Femur (tissue), 1 donor: ENCODE results near the gene PROCA1.
"Not testable (repeated sequence)": the region's sequence is repeated elsewhere in the genome, so short reads cannot be mapped to it uniquely, and the experiment has no call there.

Experiments
- DNase-seq: peaks from one replicate; pipeline ENCODE4 v3.0.0-alpha.2; 2017

The PROCA1 gene

DNA sequence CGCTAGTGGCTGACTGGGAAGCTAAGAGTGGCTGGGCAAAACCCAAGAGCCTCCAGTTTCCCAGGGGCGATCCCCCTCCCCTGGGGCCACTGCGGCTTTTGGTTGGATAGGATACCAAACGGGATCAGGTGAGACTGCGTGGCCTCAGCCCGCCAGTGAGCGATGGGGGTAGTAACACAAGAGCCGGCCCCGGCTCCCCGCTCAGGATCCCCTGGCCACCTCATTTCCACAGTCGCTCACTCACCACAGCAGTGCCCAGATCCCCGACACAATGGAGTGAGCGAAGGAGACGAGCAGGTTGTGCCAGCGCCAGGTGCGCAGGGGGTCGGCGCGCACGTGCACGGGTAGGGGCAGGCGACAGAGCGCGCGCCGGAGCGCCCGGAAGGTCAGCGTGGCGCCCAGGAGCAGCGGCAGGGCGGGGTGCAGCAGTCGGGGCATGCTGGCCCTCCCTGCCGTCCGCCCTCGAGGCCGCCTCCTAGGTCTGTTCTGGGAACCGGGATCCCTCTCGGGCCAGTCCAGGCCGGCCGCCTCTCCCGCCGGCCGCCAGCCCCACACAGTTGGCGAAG lies 14.1 kb upstream of the PROCA1 start:
- no peak for DNase-seq

DNA sequence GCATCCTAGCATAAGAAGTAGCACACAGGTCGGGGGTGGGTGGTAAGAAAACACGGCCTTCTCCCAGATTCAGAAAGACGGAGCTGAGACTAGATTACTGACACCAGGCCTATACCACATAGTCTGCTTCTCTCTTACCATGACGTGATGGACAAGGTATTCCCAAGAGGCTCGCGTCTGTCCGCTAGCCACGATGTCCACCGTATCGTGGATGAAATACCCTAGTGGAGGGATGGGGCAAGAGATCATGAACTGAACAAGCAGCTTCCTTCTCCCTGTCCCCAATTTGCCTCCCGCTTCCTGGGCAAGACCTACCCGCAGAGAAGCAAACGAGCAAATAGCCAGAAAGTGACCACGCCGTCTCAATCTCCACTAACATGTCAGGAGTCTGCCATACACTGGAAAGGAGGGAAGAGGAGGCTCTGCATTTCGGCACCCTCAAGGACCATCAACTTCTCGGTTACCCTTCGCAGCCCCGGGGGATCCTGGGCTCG lies 13.5 kb upstream of the PROCA1 start:
- DNase-seq: peak; percentile 42

DNA sequence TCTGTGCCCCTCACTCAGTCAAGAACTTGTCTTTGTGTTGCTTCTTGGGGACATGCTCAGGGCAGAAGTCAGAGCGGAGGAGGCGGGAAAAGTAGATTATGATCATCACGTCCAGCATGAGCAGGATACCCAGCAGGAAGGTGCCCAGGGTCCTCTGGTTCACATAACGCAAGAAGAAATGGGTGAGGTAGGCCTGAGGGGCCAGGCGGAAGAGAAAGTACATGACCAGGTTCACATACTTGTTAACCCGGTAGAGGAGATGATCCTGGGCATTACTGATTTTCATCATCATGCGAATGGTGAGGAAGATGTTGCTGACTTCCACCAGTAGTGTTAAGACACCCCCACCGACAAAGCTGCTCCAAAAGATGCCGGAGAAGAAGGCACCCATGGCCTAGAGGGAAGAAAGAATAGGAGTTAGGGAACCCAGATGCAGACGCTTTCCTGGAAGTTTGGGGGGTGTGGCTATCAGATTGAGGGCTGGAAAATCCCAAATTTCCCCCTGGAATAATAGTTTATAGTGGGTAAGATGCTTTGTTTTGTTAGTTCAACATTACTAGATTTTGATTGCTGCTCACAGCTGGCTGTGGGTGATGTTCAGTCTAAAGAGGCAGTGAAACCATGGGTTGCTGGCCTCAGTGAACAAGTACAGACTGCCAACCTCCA lies 12.9 kb upstream of the PROCA1 start:
- peak; percentile 20 for DNase-seq

DNA sequence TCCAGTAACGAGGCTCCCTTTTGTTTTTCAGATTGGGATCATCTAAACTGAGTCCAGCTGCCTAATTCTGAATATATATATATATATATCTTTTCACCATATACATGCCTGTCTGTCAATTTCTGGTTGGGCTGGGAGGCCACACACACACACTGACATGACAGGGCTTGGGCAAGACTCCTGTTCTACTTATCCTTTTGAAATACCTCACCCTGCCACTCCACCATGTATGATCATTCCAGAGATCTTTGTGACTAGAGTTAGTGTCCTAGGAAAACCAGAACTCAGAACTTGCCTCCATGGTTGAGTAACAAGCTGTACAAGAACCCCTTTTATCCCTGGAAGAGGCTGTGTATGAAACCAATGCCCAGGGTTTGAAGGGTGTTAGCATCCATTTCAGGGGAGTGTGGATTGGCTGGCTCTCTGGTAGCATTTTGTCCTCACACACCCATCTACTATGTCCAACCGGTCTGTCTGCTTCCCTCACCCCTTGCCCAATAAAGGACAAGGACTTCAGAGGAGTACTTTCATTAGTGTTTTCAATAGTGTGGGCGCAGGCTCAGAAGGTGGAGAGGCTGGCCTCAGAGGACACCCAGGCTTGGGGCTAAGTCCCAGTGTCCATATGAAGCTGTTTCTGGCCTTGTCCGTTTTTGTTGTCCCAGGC lies 12.3 kb upstream of the PROCA1 start:
- not testable (repeated sequence) for DNase-seq

DNA sequence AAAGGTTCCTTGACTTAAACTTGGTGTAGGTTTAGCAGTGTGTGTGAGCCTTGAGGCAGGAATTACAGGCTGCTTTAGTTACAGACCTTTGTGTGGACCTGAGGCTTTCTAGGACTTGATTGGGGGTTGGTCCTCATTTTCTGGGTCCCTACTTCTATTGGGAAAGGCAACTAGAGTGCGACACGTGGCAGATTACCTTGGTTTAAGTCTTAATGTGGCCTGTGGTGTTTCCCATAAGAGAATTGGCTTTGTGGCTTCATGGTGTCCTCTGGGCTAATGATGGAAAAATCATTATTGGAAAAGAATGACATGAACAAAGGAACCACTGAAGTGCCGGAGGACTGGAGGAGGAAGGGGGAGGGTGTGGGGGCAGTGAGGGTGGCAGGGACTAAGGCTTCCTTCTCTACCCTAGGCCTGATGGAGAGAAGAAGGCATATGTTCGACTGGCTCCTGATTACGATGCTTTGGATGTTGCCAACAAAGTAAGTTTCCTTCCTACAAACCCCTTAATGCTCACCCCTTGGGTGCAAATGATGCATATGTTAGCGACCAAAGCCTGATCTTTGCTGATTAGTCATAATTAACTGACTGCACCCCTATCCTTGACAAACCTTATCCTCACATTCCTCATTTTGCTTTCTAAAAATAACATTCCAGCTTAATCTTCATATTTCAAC lies 11.6 kb upstream of the PROCA1 start:
- no peak for DNase-seq

DNA sequence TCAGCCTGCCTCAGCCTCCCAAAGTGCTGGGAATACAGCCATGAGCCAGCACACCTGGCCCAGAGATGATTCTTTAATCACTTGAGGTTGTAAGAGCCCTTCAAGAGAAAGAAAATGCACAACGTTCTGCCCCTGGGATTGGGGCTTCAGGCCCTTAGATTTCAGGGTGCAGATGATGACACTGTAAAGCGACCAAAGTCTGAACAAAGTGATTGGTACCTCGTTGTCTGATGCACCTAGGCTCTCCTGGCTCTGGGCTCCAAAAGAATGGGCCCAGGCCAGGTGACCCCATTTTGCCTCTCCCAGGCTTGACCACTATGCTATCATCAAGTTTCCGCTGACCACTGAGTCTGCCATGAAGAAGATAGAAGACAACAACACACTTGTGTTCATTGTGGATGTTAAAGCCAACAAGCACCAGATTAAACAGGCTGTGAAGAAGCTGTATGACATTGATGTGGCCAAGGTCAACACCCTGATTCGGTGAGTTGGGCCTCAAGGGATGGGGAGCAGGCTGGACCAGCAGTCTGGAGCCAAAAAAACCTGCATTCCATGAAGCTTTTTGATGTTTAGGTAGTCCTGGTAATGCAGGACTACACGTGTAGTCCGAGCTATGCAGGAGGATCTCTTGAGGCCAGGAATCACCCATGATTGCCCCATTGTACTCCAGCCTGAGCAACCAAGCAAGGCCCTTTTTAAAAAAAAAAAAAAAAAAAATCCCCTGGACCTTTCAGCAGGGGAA lies 10.9 kb upstream of the PROCA1 start:
- no peak for DNase-seq

DNA sequence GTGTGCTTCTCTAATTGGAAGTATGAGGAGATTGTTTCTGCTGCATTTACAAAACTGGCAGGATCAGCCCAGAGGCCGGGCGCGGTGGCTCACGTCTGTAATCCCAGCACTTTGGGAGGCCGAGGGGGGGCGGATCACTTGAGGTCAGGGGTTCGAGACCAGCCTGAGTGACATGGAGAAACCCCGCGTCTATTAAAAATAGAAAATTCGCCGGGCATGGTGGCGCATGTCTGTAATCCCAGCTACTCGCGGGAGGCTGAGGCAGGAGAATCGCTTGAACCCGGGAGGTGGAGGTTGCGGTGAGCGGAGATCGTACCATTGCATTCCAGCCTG lies 9.3 kb upstream of the PROCA1 start:
- DNase-seq: peak; percentile 27

DNA sequence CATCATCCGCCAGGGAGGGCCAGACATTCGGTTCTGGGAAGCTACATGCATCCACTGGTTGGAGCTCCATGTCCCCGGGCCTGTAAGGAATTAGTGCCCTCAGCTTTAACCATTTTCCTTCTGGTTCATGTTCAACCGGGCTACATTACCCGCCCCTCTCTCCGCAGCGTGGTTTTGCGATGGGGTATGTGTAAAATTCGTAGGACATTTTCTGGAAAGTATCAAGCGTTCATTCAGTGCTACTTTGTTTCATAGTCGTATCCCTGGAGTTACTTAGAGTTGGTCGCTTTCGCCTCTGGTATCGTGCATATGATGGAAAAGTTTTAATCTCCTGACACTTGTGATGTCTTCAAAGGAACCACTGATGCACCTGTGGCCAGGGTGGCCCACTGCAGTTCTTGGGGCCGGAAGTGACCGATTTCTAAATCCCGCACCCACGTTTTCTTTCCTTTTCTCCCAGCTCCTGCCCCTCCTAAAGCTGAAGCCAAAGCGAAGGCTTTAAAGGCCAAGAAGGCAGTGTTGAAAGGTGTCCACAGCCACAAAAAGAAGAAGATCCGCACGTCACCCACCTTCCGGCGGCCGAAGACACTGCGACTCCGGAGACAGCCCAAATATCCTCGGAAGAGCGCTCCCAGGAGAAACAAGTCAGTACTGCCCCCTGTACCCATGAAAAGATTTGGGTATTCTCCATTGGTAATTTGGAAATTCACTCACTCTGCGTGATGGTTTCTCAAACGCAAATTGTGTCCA lies 8.7 kb upstream of the PROCA1 start:
- no peak for DNase-seq

DNA sequence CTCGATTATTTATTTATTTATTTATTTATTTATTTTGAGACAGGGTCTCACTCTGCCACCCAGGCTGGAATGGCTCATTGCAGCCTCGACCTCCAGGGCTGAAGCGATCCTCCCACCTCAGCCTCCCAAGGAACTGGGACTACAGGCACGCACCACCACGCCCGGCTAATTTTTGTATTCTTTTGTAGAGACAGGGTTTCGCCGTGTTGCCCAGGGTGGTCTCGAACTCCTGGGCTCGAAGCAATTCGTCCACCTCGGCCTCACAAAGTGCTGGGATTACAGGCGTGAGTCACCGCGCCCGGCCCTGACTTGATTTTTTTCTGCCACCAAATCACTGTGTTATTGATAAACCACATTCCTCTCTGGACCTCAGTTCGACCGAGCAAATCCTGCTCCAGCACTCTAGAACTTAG lies 7.3 kb upstream of the PROCA1 start:
- DNase-seq: peak; percentile 49

DNA sequence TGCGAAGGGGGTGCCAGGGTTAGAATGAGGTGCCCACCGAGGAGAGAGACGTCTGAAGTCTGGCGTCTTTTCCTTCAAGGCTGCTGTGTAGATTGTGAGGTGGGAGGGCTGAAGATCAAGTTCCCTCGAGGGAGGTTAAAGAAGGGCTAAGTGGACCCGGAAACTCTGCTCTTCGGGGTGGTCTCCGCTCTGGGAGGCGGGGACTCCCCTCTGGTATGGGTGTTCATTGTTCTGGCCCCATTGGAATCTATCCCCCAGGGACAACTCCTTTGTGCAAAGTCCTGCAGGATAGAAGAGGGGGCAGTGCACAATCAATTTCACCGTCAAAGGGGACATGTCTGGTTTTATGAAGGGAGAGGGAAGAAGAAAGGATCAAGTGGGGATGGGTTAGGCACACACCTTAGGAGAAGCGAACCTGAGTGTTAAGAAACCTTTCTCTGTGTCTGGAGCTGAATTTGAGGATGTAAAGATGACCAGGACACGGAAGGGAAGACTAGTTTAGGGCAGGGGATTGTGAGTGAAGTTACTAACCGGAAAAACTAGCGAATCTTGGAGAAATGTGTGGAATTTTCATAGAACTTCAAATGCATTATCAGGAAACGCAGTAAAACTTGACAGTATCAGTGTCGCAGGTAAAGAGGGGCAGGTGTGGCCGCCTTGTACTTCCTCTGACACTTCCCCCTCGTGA lies 6.8 kb upstream of the PROCA1 start:
- DNase-seq: no peak

DNA sequence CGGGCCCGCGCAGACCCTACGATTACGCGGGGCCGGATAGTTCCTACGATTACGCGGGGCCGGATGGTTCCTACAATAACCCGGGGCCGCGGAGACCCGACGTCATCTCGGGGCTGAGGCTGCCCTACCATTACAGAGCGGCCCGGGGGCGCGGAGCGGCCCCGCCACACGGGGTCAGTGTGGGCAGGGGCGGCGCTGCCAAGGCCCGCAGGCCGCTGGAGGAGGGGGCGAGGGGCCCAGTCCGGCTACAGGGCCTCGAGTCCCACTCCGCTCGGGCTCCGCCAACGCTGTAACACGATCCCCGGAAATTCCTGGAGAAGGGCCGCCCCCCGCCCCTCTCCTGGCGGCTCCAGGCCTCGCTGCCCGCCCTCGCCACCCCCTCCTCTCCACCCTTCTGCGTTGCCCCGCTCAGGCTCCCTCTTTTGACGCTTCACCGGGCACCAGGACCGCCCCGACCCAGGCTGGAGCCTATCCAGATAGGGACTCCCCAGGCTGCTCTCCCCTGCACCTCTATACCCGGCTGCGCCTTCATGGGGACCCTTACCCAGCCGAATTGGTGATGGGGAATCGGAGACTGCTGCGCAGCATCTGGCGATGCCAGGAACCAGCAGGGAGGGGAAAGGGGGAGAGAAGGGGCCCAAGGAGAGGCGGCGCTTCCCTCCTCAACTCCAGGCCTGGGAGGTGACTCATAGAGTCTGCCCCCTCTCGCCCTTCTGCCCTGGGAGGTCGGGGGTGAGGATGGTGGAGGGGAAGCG lies 6.1 kb upstream of the PROCA1 start, which contains the start of gene RAB34:
TSS of gene RAB34 (minus strand) at position 291 of the 755 bp plus-strand sequence. CDS start 602 bp downstream, outside the sequence.
- peak; percentile 94 for DNase-seq

DNA sequence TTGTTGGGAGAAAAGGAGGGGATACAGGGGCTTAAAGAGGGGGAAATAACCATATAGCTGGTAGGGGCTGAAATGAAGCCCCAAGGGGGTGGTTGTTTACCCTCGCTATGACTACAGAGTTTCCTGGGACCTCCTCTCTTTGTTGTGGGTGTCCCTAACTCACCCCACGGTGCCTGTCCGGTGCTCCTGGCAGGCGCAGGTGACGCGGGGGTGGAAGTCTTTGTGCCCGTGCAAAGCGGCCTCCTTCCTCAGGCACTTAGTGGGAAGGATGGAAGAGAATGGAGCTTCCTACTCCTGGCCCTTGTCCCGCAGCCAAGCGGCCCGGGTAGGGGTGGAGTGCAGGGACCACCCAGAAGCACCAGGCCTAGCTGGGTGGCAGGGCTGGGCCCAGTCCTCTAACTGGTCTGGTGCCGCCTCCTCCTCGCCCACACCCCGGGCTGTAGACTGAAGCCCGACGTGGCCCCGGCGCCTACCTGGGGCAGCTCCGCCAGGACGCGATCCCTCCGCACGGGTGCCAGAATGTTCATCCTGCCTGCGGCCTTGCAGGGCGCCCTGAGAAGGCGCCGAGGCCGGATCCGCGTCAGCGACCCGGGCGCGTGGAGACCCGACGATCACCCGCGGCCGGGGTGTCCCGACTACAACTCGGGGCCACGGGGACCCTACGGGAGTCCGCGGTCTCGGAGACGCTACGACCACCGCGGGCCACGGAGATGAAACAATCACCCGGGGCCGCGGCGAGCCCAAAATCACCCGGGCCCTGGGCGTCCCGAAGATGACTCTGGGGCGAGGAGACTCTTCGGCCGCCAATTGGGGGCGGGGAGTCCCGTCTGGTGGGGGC lies 5.3 kb upstream of the PROCA1 start:
- peak; percentile 75 for DNase-seq

DNA sequence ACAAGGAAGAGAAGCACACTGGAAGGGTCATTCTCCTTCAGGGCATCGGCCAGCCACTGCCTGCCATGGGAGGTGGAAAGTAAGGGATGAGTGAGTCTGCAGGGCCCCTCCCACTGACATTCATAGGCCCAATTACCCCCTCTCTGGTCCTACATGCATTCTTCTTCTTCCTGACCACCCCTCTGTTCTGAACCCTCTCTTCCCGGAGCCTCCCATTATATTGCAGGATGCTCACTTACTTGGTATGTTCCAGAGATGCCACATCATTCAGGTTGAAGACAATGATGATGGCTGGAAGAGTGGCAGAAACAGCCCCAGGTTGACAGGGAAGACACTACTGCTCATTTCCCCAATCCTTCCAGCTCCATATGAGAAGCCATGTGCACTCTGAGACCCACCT lies 3.5 kb upstream of the PROCA1 start:
- no peak for DNase-seq

DNA sequence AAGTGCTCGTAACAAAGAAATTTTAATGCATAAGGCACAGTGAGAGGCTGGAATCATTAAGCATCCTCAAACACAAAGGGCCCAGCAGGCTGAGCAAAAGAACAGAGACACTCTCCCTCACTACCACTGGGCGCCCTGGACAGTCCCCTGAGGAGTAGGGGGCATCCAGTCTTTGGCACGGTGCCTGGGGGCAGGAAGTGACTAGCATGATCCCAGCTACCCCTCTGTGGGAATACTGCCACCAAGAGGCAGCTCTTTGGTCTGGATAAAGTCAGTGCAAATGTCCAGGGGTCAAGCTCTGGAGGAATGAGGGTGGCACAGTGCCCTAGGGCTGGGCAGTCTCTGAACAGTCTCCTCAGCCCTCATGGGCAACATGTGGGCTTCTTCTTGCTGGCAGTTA lies 2.6 kb upstream of the PROCA1 start:
- DNase-seq: no peak

DNA sequence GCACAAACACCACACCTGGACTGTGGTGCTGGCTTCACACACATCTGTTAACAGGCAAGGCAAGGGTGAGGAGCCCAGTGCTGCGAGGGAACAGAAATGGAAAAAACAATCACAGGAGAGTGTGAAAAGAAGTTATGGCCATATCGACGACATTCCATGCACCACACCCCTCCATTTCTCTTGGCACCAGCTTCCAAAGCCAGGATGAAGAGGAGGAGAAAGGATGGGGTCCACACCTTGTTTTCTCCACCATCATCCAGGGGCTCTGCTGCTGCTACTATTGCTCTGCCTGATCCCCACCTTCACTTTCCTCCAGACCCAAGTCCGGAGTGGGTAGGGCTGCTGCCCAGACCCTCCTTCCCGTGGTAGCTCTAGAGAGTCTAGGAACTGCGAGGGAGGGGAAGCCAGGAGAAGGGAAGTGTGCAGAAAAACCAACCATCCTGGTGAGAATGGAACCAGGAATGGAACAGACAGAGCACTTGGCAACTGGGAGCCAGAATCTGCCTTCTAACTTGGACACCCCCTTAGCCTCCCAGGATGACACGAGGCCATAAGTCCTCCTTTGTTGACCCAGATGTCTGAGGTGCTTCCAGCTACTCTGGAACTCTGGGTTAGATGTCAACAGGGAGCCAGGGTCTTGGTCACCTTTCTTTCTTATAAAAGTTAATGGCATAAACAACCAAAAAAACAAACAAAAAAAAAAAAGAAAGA lies 1.2 kb upstream of the PROCA1 start:
- no peak for DNase-seq

DNA sequence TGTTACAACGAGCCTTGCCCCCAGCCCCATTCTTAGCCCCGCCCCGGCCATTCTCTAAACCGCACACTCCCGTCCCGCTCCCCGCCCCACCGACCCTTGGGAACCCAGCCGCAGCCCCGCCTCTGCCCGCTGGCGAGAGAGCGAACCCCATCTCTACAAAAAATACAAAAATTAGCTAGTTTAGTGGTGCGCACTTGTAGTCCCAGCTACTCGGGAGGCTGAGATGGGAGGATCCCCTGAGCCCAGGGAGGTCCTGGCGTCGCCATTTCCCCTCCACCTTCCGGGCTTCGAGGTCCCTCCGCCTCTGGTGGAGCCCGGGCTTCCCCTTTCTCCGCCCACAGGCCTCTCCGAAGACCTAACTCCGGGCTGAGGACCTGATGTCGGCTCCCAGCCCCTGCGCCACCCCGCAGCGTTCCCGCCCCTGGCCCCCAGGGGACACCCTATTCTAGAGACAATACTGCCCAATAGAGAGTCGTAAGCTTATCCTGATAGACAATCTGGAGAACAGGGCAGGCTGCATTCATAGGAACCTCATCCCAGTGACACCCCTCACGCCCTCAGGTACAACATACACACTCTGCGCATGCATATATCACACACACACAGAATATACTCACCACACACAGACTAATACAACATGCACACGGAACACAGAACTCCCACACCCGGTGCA lies 480 bp upstream of the PROCA1 start:
- DNase-seq: peak; percentile 70

DNA sequence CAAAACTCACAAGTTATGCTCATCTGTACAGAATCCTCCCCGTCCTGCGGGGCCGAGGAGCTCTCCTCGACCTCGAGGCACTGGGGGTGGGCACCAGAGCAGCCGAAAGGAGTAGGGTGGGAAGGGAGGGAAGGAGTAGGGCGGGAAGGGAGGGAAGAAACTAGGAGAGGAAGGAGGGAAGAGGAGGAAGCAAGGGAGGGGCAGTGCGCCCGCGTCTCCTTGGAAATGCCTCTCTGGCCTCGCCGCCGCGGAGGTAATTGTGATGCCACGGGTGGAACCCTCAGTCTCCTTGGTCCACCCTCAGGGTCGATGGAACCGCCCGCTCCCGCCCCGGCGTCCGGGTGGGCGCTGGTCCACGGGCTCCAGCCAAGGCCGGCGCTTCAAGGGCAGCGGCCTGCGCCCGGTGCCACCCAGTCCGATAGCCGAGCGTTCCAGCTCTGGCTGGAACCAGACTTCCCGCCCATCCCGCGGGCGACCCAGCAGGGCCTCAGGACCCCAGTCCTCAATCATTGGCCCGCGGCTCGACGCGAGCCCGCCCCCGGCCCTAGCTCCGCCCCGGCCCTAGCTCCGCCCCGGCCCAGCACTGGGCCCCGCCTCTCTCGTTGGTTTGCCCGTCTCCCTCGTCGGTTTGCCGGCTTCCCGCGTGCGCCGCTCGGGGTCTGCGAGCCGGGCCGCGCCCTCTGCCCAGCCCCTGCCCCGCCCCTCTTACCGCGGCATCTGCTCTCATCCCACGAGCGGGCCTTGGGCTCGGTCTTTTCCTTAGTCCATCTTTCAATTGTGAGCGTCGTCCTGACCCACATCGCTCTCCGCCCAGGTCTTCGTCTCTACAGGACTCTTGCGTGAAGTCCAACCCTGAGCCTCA lies 596 bp downstream of the PROCA1 start:
- peak; percentile 97 for DNase-seq

DNA sequence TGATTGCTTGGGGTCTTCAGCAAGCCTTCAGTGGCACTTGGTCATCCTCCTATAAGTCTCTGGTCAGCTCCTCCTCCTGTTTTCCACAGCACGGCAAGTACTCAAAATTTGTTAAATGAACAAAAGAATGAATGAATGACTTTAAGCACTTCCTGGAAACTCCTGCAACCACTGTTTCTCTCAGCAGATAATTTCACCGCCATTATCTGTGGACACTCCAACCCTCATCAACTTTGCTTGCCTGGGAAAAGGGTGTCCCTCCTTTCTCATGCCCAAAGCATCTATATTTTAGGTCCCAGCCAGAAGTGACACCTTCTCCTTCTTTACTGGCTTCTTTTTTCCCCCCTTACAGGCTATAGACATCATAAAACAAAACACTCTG lies 4.4 kb downstream of the PROCA1 start:
- no peak for DNase-seq
